ENCODE measurements around the gene CACNG6.
"Not testable (repeated sequence)": the region's sequence is repeated elsewhere in the genome, so short reads cannot be mapped to it uniquely, and the experiment has no call there.

Gene CACNG6

DNA sequence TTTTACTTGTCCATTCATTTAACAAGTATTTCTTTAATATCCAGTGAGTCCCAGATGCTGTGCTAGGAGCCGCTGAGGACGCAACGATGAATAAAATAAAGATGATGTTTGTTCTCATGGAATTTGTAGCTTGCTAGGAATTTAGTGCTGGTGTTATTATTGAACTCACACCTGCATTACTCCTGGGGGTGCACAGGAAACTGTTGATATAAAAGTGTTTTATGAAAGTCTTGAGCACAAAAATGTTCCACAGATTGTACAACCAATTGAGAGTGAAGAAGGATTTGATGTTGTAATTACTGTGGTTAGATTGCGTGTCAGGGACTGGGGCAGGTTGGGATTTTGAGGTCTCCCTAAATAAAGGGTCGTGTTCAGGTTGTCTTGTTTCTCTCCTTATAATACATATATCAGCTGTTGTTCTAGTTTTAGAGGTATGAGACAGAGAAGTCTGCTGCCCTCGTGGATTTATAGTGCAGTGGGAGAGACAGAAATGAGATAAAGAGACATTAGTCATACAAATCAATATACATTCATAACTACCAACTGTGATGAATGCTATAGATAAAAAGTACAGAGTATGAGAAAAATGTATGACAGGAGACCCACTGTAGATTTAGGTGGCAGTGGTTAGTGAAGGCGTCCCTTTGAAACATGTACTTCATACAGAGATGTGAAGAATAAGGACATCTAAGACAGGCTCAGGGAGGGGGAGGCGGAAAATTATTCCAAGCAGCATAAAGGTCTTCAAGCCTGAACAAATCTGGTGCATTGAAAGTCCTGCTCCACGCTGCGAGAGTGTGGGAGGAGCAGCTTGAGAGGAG is 11.3 kb downstream of the CACNG6 start:
- DNase-seq (ENCODE audit: low spot score) = no peak

DNA sequence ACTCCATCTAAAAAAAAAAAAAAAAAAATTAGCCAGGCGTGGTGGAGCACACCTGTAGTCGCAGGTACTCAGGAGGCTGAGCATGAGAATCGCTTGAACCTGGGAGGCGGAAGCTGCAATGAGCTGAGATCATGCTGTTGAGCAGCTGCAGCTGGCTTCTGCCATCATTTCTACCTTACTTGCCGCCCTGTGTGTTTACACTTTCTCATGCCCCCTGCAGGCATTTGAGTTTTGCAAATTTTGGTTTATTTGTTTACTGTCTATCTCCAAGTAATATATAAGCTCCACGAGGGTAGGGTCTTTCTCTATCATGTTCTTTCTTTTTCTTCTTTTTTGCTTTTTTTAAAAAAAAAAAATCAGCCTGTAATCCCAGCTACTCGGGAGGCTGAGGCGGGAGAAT is 18.0 kb downstream of the CACNG6 start:
- no peak for DNase-seq (ENCODE audit: low spot score)

DNA sequence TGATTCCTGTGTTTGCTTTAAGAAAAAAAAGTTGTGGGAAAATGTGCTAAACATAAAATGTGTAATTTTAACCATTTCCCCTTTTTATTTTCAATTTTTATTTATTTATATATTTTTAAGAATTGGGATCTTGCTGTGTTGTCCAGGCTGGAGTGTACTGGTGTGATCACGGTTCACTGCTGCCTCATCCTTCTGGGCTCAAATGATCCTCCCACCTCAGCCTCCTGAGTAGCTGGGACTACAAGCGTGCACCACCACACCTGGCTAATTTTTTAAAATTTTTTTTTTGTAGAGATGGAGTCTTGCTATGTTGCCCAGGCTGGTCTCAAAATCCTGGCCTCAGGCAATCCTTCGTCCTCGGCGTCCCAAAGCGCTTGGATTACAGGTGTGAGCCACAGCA is 19.0 kb downstream of the CACNG6 start:
- no peak for DNase-seq (ENCODE audit: low spot score)

DNA sequence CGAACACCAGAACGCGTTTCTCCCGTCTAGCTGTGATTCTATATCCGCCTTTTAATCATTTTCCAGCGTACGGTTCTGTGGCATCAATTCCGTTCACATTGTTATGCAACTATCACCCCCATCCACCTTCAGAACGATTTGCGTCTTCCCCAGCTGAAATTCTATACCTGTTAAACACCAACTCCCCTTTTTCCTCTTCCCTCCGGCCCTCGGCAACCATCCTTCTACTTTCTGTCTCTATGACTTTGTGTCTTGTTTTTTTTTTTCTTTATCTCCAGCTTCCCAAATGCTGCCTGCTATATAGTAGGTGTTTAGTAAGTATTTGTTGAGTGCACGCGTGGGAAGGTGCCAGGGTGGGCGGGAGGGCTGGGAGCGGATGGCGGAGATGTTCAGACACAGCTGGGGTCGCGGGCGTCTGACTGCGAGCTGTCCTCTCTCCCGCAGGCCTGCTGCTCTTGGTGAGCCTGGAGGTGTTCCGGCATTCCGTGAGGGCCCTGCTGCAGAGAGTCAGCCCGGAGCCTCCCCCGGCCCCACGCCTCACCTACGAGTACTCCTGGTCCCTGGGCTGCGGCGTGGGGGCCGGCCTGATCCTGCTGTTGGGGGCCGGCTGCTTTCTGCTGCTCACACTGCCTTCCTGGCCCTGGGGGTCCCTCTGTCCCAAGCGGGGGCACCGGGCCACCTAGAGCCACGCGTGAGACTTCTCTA is 20.2 kb downstream of the CACNG6 start:
- no peak for DNase-seq (ENCODE audit: low spot score)

DNA sequence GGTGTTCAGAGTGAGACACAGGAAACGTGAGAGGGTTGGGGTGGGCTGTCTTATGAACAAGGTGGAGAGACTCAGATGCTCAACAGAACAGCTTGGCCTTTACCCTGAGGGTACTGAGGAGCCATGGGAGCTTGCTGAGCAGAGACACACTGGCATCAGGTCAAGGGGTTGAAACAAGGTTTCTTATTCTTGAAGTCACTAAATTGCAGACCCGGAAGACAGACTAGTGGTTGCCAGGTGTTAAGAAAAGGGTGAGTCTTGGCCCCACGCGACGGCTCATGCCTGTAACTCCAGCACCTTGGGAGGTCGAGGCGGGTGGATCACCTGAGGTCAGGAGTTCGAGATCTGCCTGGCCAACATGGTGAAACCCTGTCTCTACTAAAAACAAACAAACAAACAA is 22.4 kb downstream of the CACNG6 start:
- no peak for DNase-seq (ENCODE audit: low spot score)

DNA sequence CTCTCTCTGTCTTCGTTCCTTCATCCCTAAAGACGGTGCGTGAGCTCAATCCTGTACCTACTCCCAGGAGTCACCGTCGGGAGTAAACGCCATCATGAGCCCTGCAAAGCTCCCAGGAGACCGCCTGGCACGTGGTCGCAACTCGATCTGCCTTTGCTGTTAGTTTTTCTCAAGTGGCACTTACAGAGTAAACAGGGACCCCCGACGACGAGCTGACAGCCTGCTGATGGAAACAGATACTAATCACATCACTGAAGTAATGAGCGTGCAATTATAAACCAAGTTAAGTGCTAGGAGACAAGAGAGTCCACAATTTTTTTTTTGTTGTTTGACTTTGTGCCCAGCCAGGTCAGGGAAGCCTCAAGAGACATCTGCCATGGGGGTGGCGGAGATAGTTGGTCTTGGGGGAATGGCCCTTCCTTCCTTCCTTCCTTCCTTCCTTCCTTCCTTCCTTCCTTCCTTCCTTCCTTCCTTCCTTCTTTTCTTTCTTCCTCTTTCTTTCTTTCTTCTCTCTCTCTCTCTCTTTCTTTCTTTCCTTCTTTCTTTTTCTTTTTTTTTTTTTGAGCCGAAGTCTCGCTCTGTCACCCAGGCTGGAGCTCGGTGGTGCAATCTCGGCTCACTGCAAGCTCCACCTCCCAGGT is 23.6 kb downstream of the CACNG6 start:
- no peak for DNase-seq (ENCODE audit: low spot score)

DNA sequence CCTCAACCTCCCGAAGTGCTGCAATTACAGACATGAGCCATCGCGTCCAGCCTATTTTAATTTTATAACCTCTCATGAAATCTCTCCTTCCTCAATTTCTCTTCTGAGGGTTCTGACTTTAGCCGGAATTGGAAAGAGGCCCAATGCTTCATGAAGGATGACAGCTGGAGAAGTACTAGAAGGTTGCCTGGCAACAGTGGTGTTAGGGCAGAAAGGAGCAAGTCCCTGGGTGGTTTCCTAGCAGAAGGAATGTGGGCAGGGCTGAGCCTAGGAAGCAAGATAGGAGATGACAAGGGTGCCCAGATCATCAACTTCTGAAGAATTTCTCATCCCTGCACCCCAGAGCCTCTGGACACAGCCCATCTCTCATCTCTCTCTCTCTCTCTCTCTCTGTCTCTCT is 25.8 kb downstream of the CACNG6 start:
- DNase-seq (ENCODE audit: low spot score) = no peak

DNA sequence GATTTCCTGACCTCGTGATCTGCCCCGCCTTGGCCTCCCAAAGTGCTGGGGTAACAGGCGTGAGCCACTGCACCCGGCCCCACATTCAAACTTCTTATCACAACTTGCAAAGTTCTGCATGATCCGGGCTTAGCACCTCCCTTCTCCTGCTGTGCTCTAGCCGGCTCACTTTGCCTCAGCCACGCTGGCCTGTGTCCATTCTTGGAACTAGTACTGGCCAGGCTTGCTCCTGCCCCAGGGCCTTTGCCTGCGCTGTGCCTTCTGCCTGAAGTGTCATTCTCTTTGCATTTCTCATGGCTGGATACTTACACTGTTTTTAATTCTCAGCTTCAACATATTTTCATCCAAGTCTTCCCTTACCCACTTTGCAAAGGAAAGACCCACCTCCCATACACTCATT is 29.9 kb downstream of the CACNG6 start:
- no peak for DNase-seq (ENCODE audit: low spot score)

DNA sequence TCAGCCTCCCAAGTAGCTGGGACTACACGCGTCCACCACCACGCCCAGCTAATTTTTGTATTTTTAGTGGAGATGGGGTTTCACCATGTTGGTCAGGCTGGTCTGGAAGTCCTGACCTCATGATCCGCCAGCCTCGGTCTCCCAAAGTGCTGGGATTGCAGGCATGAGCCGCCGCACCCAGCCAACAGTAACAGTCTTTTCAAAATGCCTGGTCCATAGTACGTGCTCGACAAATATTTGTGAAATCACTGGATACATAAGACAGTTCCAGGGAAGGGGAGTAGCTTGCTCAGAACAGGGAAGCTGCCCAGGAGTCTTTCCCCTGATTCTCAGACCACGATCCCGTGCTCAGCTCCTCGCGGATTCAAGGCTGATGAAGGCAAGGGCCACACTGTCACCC is 30.5 kb downstream of the CACNG6 start:
- no peak for DNase-seq (ENCODE audit: low spot score)

DNA sequence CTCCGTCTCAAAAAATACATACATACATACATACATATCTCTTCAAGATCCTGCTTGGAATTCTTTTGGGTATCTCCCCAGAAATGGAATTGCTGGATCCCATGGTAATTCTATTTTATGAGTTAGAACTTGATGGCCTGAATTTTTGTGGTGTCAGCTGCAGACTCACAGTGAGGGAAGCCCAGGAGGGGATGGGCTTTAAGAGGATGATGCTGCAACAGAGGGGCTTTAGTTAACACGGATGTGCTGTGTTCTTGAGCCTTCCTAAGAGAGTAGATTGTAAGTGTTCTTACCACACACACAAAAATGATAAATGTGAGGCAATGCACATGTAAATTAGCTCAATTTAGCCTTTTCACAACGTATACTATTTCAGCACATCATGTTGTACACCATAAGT is 31.8 kb downstream of the CACNG6 start:
- DNase-seq (ENCODE audit: low spot score) = no peak

DNA sequence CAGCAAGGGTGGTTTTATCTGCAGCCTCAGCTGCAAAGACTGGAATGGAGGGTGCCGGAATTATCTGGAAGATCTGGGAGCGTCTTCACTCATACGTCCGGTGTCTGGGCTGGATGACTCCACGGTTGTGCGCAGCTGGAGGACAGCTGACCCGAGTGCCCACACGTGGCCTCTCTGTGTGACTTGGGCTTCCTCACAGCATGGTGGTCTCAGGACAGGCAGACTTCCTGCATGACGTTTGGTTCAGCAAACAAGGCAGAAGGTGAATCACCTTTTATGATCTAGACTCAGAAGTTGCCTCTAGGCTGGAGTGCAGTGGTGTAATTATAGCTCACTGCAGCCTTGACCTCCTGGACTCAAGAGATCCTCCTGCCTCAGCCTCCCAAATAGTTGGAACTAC is 33.2 kb downstream of the CACNG6 start:
- DNase-seq (ENCODE audit: low spot score) = no peak

DNA sequence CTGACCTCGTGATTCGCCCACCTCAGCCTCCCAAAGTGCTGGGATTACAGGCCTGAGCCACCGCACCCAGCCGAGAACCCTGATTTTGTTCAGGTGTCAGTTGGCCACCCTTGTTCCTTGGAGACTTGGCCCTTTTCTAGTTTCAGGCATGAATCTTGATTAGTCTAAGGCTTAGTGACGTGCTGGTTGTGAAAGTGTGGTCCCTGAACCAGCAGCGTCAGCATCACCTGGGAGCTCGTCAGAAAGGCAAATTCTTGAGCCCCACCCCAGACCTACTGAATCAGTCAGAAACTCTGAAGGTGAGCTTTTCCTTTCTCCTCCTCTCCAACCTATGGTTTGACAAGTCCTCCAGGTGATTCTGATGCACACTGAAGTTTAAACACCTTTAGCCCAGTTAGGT is 35.2 kb downstream of the CACNG6 start:
- DNase-seq (ENCODE audit: low spot score) = no peak

DNA sequence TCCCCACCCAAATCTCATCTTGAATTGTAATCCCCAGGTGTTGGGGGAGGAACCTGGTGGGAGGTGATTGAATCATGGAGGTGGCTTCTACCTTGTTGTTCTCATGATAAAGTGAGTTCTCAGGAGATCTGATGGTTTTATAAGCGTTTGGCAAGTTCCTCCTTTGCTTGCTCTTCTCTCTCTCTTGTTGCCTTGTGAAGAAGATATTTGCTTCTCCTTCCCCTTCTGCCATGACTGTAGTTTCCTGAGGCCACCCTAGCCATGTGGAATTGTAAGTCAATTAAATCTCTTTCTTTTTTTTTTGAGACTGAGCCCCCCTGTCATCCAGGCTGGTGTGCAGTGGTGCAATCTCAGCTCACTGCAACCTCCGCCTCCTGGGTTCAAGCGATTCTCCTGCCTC is 37.9 kb downstream of the CACNG6 start:
- DNase-seq (ENCODE audit: low spot score) = no peak

DNA sequence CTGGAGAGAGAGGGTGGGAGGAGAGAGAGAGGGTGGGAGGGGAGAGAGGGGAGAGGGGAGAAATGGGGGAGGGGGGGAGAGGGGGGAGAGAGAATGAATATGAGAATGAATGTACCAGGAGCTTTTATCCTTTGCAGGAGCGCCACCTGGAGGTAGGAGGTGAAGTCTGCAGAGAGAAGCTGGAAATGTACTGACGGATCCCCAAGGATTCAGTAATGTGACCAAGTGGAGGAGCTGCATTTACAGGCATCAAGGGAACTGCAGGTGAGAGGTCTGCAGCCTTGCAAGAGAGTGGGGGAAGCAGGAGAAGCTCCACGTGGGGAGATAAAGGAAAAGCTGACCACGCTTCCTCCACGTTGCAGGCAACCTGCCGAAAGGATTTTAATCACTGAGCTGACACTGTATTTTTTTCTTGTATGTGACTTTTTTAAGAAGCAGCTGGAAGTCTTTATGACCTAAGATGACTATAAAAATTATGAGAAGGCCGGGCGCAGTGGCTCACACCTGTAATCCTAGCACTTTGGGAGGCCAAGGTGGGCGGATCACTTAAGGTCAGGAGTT is 38.6 kb downstream of the CACNG6 start:
- DNase-seq (ENCODE audit: low spot score) = peak; percentile 66

DNA sequence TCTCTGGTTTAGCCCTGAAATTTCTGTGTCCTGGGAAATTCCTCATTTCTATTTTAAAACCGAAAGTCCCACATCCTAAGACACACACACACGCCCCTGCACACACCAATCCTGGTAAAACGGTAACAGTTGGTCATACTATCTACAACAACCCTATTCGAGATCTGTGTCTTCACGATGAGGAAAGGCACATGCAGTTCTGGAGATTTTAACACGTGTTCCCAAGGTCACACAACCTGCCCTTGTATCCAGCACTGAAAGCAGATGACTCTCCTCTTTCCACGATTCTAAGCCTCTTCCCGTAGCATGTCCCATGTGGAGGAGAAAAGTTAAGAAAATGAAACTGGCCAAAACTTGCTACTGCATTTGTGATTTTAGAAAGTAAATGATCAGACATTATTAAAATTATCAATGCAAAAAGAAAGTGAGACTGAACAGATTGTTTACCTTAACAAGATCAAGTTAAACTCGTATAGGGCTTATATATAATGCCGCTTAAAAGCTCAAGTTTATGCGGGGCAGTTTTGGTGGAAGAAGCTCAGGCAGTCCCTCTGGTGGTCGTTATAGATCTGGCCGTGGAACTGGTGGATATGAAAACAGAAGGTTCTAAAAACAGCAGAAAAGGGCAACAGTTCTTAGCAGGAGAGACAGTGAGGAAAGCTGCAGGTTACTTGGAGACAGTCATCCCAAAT is 39.6 kb downstream of the CACNG6 start:
- peak; percentile 20 for DNase-seq (ENCODE audit: low spot score)

DNA sequence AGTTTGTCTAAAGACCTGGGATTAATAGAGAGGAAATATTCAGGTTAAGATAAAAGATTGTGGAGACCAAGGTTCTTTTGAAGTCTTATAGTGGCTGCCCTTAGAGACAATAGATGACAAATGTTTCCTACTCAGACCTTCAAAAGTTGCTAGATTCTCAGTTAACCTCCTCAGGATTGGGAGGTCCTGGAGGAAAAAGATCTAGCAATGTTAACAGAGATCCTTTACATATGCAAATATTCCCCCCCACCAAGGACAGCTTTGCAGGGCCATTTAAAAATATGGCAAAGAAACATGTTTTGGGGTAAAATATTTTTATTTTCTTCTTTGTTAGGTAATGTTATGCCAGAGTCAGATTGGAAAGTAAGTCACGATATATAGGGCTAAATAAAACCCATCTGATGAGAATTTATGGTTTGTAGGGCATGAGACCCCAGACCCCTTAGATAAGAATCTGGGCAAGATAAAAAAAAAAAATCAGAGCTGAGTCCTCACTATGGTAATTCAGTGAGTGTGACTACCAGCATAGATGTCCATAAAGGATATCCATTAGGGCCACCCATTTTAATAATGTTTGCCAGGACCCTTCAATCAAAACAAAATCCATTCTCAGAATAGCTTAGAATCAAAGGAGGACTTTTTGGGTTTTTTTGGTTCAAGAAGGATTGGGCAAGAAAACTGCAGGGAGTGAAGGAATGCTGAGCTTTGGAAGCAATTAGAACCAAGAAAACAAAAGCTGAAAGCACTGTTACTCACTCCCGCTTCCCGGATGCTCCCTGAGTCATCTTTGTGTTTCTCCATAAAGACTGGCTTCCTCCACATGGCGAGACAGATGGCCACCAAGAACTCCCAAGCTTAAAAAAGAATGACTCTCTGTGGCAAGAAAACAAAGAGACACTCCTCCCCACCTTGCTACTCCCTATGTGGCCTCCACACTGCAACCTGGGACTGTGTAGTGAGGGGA is 44.1 kb downstream of the CACNG6 start:
- no peak for DNase-seq (ENCODE audit: low spot score)

DNA sequence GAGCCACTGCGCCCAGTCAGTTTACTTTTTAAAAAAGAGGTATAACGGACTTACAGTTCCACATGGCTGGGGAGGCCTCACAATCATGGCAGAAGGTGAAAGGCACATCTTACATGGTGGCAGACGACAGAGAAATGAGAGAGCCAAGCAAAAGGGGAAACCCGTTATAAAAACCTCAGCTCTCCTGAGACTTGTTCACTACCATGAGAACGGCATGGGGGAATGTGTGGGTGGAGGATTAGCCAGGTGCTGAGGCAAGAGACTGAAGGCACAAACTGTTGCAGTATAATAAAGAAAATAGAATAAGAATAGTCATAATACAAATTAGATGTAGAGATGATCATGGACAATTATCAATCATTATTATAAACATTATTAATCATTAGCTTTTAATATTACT is 45.1 kb downstream of the CACNG6 start:
- DNase-seq (ENCODE audit: low spot score) = not testable (repeated sequence)

DNA sequence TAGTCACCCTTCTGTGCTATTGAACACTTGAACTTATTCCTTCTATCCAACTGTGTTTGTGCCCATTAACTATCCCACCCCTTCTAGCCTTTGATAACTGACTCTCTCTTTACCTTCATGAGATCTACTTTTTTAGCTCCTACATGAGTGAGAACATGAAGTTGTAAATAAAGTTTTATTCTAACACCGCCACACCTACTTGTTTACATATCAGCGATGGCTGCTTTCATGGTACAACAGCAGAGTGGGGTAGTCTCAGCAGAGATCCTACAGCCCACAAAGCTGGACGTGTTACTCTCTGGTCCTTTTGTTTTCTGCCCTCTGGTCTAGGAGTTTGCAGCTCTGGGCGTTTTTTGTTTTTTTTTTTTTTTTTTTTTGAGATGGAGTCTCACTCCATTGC is 48.6 kb downstream of the CACNG6 start:
- no peak for DNase-seq (ENCODE audit: low spot score)

DNA sequence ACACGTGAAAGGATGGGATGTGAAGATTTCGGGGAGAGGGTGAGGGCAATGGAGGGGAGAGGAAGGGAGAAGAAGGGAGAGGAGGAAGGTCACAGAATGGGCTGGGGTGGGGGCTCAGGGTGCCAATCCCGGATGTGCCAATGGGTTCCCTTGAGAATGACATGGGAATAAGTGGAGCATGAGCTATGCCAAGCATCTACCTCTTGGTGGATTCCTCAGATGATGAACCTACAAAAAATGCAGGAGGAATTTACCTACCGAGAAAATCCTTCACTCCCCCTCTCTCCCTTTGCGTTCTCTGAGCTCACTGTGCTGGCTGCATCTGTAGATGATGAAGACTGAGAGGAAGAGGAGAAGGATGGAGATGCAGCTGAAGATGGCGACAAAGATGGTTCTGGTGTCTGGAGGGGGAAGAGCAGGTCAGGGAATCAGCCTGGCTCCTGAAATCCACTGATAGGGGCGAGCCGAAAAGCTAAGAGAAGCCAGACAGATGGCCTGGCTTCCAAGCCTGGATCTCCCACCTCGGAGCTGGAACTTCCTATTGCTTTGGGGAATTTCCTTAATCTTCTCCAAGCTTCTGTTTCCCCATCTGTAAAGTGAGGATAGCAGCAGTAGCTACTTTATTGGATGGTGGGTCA is 50.7 kb downstream of the CACNG6 start:
- DNase-seq (ENCODE audit: low spot score) = peak; percentile 20

DNA sequence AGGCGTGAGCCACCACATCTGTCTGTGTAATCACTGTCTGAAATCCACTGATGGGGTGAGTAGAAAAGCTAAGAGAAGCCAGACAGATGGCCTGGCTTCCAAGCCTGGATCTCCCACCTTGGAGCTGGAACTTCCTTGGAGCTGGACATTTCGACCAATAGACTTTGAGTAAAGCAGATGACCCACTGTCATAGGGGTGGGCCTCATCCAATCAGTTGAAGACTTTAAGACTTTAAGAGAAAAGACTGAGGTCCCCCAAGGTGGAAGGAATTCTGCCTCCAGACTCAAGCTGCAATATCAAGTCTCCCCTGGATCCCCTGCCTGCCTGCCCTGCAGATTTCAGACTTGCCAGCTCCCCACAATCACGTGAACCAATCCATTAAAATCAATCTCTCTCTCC is 51.6 kb downstream of the CACNG6 start:
- no peak for DNase-seq (ENCODE audit: low spot score)

DNA sequence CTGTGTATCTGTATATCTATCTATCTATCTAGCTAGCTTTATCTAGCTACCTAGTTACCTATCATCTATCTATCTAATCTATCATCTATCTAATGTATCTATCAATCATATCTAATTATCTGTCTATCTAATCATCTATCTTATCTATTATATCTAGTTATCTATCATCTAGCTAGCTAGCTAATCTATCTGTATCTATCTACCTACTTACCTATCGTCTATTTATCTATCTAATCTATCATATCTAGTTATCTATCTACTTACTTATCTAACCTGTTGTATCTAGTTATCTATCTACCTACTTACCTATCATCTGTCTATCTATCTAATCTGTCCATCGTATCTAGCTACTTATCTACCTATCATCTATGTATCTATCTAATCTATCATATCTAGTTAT is 54.3 kb downstream of the CACNG6 start:
- no peak for DNase-seq (ENCODE audit: low spot score)

Measured in cerebellar cortex (tissue), 1 donor.